NCI-H1105 treated with DMSO at 0.1 percent for 48 hours (cell line): Measurements from ENCODE around the gene SERGEF.

Experiments used
- DNase-seq: peaks from one replicate; lab custom pipeline; 2025; lab: John Stamatoyannopoulos, UW

The SERGEF gene

GRCh38 chr11:17782145-17782544 lies 230.7 kb downstream of the SERGEF start:
- no peak for DNase-seq

- DNase-seq: no peak
Observed at GRCh38 chr11:17781626-17782025, 231.2 kb downstream of the SERGEF start.

GRCh38 chr11:17781221-17781620 lies 231.6 kb downstream of the SERGEF start:
- DNase-seq: no peak

GRCh38 chr11:17780668-17781067 lies 232.2 kb downstream of the SERGEF start:
- no peak for DNase-seq

GRCh38 chr11:17779861-17780594 lies 232.8 kb downstream of the SERGEF start:
- no peak for DNase-seq

DNA sequence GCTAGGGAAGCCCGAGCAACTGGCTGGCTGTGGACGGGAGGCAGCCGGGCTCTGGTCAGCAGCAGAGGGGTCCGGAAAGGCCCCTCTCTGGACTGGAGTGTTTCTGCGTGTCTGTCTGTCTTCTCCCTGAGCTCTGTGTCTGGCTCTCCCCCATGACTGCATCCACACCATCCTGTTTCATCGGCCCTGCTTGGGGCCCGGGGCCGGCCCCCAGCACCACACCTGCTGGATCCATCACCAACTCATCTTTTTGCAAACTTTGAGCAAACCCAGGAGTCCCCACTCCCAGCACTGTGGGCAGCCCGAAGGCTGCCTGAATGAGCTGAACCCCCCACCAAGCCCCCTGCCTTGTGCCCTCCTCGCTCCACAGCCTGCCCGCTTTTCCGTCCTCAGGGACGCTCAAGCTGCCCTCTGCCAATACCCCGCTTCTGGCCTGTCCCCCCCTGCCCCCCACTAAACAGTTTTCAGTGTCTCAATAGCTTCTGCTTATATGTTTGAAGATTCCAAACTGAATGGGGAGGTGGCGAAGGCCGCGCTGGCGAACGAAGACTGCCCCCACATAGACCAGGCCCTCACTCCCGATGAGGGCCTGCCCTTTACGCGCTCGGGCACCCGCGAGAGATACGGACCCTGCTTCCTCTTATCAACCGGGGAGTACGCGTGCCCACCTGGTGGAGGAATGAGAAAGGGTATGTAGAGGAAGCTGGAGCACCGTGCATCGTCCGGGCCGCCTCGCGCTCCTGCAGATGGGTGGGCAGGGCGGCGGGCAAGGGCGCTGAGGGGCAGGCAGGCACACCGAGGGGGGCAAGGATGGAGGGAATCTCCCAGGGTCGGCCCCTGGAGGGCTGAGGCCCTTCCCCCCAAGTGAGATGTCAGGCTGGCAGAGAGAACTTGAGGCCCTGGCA lies 233.6 kb downstream of the SERGEF start:
- no peak for DNase-seq

- DNase-seq: no peak
Observed at GRCh38 chr11:17778352-17778751, 234.5 kb downstream of the SERGEF start.

DNA sequence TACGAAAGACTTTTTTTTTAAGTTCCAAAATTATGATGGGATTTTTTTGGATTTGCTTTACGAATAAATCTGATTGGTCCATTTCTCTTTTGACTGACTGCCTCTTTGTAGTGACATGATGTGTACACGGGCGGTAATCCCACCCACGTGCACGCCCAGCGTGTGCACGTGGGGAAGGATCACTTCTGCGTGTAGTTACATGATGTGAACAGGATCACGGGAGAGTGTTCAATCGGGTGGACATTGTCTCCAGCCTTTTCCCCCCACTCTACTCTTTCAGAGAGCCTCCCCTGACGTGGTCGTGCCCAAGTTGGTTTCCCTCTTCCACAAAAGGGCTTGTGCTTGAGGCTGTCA lies 235.1 kb downstream of the SERGEF start:
- DNase-seq: no peak

GRCh38 chr11:17777086-17777737 lies 235.6 kb downstream of the SERGEF start:
- DNase-seq: no peak

- no peak for DNase-seq
Observed at GRCh38 chr11:17776212-17776875, 236.5 kb downstream of the SERGEF start.

GRCh38 chr11:17775507-17776211 lies 237.2 kb downstream of the SERGEF start:
- no peak for DNase-seq

- DNase-seq: no peak
Observed at GRCh38 chr11:17775035-17775348, 237.9 kb downstream of the SERGEF start.

- no peak for DNase-seq
Observed at GRCh38 chr11:17774232-17775034, 238.4 kb downstream of the SERGEF start.

- no peak for DNase-seq
Observed at GRCh38 chr11:17773674-17774073, 239.2 kb downstream of the SERGEF start.

DNA sequence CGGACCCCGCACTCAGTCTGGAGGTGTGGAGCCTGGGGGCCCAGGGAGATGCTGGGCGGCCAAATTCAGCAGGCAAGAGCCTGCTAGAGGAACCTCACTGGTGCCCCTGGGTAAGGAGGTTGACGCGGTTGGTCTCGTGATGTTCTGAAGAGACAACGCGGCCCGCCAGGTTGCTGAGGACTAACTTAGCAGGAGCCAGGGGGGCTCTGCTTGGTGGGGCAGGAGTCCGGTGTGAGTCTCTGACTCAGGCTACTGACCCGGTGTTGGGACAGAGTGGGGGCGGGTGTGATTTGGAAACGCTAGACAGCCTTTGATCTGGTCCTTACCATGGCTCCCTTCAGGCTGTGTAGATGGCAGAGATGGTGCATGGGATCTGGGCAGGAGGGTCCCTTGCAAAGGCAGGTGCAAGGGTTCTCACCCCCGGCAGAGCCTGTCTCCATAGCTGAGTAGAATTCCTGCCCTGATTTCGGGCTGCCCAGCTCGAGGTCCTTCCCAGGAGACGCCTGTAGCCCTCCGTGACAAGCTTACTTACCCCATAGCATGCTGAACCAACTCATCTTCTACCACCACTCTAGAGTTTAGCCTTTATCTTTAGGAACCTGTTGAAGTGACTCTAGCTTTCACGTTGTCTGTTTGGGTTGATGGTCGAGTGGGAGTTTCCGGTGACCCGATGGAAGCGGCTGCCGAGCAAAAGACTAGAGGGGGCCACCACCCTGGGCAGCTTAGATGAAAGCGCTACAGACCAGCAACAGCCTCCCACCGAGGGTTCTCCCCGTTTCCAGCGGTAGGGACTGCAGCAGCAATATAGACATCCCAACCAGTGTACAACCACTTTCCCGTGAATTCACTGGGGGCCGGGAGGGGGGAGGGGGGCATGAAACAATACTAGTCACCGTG lies 239.9 kb downstream of the SERGEF start:
- no peak for DNase-seq

DNA sequence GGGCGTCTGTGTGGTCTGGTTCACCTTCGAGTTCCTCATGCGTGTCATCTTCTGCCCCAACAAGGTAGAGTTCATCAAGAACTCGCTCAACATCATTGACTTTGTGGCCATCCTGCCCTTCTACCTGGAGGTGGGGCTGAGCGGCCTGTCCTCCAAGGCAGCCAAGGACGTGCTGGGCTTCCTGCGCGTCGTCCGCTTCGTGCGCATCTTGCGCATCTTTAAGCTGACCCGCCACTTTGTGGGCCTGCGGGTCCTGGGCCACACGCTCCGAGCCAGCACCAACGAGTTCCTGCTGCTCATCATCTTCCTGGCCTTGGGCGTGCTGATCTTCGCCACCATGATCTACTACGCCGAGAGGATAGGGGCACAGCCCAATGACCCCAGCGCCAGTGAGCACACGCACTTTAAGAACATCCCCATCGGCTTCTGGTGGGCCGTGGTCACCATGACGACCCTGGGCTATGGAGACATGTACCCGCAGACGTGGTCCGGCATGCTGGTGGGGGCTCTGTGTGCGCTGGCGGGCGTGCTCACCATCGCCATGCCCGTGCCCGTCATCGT lies 240.9 kb downstream of the SERGEF start:
- no peak for DNase-seq

DNA sequence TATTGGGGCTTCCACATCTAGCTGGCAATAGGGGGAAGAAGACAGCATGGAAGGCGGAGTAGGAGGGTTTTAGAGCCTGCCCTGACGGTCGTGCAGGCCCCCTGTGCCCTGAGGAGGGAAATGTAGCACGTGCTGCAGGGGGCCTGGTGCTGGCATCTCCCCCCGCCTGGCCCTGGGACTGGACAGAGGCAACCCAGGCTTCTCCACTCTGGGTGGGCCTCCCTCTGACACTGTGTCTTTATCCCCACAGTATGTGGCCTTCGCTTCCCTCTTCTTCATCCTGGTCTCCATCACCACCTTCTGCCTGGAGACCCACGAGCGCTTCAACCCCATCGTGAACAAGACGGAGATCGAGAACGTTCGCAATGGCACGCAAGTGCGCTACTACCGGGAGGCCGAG lies 241.4 kb downstream of the SERGEF start:
- DNase-seq: no peak

DNA sequence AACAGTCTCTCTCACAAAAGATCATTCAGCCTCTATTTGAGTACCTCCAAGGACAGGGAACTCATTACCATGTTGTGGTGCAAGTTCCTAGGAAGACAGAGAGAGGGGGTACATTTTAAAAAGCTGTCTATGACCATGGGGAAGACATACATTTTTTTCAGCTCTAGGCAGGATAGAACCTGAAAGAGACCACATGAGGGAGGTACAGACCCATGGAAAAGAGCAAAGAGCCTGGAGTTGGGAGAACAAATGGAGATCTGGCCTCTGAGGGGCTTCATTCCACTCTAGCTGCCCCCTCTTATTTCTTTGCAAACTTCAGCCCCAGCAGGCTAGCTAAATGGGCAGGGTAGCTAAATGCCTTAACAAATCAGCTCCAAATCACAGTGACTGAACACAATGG lies 241.9 kb downstream of the SERGEF start:
- DNase-seq: no peak

GRCh38 chr11:17770048-17770652 lies 242.7 kb downstream of the SERGEF start:
- no peak for DNase-seq
